ENCODE data around the gene MREG.
"Not testable (repeated sequence)": the region's sequence is repeated elsewhere in the genome, so short reads cannot be mapped to it uniquely, and the experiment has no call there.

- TF ChIP-seq CTCF, POLR2A (IDR thresholded peaks at IDR 0.05): not testable (repeated sequence)
Observed at GRCh38 chr2:215988556-215989207, 24.7 kb downstream of the MREG start.
